HG03108 (cell line): ENCODE measurements around the gene WASF2.
"Not testable (repeated sequence)": the region's sequence is repeated elsewhere in the genome, so short reads cannot be mapped to it uniquely, and the experiment has no call there.

ENCODE experiments used
- ATAC-seq: cut with Tn5 transposase; IDR thresholded peaks from one replicate; pipeline ENCODE4 v1.9.1; 2021; ENCODE audit warnings: moderate library complexity; ENCODE audit not compliant: unreplicated experiment

Gene WASF2

DNA sequence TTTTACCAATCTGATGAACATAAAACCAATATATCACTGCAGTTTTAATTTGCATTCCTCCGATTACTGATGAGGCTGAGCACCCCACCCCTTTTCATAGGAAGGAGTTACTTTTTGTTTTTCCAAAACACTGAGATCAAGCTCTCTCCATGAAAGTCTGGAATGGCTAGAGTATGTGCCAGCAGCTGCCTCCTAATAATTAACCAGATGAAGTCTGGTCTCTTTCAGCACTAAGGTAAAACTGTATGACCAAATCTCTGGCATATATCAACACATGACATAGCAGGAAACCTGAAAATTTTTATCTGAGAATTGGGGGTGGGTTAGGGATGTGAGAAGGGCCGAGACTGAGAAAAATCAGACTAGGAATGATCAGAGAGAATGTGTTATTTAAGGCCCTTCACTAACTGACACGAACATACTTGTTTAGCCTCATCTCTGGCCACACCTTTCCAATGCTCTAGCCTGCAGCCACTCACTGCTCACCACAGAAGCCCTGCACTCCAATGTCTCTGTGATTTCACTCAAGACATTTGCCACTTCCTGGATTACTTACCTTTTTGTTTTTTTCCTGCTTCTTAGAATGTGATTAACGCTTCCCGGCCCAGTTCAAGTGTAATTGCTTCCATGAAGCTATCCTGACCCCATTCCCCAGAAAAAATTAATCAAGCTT, 34.7 kb downstream of the WASF2 start:
- no peak for ATAC-seq

- no peak for ATAC-seq
These were observed 35.4 kb downstream of the WASF2 start for GRCh38 chr1:27454610-27455009.

DNA sequence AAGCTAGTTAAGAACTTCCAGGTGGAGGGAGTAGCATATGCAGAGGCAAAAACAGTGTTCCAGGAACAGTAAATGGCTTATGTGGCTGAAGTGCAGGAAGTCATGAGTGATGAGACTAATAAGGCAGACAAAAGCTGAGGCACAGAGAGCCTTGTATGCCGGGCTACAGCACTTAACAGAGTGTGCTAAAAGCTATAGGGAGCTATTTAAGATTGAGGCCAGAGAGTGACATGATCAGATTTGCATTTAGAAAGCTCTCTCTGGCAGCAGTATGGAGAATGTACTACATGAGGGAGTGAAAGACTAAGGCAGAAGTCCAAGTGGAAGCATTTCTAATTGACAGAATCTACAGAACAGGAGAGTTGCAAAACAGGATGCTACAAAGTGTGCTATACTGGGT, 38.6 kb downstream of the WASF2 start:
- ATAC-seq: no peak

DNA sequence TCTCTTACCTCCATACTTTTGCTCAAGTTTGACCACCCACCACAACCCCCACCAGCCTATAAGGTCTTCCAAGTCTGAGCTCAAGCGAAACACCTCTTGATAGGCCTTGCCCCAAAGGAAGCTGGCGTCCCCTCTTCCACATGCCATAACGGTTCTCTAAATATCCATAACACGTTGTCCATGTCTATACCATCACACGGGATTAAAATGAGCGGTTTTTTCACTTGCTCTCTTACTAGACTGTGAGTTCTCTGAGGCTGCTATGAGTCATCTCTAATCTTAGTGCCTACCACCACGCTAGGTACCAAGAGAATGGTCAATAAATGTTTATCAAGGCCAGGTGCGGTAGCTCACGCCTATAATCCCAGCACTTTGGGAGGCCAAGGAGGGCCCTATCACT, 41.0 kb downstream of the WASF2 start:
- no peak for ATAC-seq

DNA sequence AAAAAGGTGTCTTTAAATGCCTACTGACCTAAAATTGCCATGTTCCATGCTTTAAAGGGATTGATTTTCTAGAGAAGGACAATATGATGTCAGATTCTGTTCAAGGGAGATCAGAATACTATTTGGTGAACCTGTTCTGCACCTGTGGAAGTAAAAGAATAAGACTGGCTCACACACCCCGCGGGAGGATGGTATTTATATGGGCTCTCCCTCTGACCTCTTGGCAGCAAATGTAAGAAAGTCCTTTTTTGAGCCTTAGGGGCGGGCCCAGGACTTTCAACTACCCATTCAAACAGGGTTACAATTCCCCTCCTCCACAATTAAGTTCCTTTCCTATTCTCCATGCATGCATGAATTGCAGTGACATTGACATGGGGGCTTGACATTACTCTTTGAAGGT, 42.1 kb downstream of the WASF2 start:
- no peak for ATAC-seq

DNA sequence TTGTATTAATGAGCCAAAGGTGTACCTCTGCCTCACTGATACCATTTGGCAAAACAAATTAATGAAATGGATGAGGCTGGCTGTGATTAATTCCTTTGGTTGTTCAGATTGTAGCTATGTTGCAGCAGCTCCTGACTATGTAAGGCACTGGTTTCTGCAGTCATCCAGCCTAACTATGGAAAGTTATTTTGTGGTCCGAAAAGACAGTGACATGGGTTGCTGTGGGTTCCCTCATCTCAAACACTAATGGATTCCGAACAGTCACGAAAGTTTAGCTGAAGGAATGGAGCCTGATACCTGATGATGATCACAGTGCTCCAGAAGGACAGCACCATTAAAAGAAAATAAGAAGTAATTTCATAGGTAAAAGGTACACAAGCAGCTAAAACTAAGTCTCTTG, 42.6 kb downstream of the WASF2 start:
- ATAC-seq: no peak

GRCh38 chr1:27446496-27447020, 43.4 kb downstream of the WASF2 start:
- ATAC-seq: no peak

DNA sequence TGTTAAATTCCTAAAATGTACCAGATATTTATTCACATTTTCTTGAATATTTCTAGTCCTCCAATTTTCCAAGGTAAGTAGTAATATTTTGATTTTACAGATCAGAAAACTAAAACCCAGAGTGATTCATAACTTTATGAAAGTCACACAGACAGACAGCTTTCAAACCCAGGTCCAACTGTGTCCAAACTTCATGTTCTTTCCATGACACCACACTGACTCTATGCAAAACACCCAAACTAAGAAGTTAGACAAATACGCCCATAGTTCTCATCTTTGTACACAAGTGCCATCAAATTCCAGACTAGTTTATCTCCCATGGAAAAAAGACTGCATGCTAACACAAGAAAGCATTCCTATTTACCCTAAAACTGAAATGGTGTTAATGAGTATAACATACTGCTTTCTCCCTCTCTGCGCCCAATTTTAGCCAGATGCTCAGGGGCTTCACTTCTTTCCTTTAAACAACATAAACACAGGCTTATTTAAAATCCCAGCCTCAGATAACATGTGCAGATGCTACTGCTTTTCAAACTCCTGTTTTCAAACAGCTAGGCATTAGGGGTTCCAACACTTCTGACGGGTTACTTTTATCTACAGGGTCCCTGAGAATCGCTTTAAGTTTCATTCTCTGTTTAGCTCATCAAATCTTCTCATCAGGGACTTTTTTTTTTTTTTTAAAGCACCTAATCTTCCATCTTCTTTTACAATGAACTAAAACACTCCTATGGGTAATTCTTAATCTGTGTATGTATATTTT, 44.6 kb downstream of the WASF2 start:
- no peak for ATAC-seq

- ATAC-seq: no peak
These were observed 45.3 kb downstream of the WASF2 start for GRCh38 chr1:27444632-27445031.

DNA sequence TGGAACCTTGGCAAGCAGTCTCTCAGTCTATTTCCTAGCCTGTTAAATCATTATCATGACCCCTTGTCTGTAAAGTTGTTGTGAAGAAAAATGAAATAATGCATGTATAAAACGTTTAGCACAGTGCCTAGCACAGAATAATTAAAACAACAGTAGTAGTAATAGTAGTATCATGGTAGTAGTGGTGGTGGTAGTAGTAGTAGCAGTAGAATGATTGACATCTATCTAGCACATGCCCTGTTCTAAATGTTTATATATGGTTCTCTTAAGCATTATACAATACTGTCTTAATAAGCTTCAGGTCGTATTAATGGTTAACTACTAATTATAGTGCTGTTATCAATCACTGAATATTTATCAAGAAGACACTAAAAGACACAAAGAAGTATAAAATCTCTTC, 50.8 kb downstream of the WASF2 start:
- no peak for ATAC-seq

DNA sequence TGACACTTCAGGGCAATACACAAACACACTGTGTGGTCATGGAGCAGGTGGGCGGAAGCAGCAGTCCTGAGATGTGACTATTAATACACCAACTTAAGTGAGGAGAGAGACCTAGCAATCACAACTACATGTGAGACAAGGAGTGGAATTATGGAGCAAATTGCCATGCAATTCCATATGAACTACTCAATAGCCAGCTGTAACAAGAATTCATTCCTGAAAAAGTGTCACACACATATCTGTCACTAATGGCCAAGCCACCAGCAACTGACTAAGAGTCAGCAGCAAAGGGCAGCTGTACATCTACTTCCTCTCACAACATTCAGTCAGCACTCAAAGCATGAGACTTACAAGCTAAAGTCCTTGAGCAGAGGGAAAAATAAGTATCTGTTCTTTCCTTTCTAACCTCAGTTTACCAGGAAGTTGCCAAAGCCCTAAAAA, 51.3 kb downstream of the WASF2 start:
- ATAC-seq: no peak

GRCh38 chr1:27436204-27437159, 53.5 kb downstream of the WASF2 start:
- ATAC-seq: no peak

DNA sequence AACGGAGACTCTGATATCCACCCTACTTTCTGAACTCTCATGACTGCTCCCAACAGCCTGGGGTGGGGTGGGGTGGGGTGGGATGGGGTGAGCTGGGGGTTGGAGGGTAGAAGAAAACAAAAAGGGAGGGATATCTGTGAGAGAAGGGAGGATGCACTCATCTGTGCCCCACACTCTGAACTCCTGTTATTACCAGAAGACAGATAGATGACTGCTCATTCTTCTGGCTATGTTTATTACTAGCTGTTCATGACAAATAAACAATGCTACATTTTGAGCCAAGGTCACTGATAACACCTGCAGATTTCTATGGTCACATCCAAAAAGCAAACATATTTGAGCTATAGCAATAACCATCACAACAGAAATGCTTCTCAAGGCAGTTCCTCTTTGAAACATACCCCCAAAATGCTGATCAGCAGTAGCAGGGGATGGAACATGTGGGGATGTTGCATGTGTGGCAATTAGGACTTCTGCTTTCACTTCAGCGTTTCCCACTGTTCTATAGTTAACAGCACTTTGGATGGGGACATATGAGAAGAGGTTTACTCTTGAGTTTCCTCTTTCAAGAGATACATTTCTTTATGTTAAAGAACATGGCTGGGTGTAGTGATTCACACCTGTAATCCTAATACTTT, 54.3 kb downstream of the WASF2 start:
- no peak for ATAC-seq

GRCh38 chr1:27433706-27434105, 56.3 kb downstream of the WASF2 start:
- ATAC-seq: no peak

GRCh38 chr1:27432725-27433124, 57.2 kb downstream of the WASF2 start:
- ATAC-seq: not testable (repeated sequence)

- ATAC-seq: no peak
These were observed 58.4 kb downstream of the WASF2 start for GRCh38 chr1:27431601-27431940.

- ATAC-seq: no peak
These were observed 58.9 kb downstream of the WASF2 start for GRCh38 chr1:27430903-27431600.

- no peak for ATAC-seq
These were observed 60.9 kb downstream of the WASF2 start for GRCh38 chr1:27429029-27429425.

- ATAC-seq: no peak
These were observed 61.5 kb downstream of the WASF2 start for GRCh38 chr1:27428316-27429028.
